Colonic mucosa (tissue), 4 donors: ENCODE data around the gene DDX31. TPM values are rescaled to one million over a fixed set of nuclear protein-coding genes. Genes with fewer than 3 reads are reported as not detected.

ENCODE experiments used
- DNase-seq: peaks from one replicate; pipeline ENCODE4 v3.0.0-alpha.2; 2020
- H3K27ac ChIP-seq: fragments of 200-600 bp; one replicate; pipeline ENCODE4 v1.8.0; 2021
- H3K27me3 ChIP-seq: fragments of 200-600 bp; one replicate; pipeline ENCODE4 v1.8.0; 2021
- H3K36me3 ChIP-seq: fragments of 200-600 bp; one replicate; pipeline ENCODE4 v1.8.0; 2021
- H3K4me1 ChIP-seq: fragments of 200-600 bp; one replicate; pipeline ENCODE4 v1.8.0; 2021; ENCODE audit warnings: mild to moderate bottlenecking
- H3K4me3 ChIP-seq: fragments of 200-600 bp; one replicate; pipeline ENCODE4 v1.8.0; 2021
- H3K9ac ChIP-seq, 2 donors: one replicate each; pipeline ENCODE4 v1.7.0; 2013; ENCODE audit warnings: control low read depth in 2 of 2, low read depth in 2 of 2, low read length in 2 of 2
- H3K9me3 ChIP-seq: fragments of 200-600 bp; one replicate; pipeline ENCODE4 v1.8.0; 2021
- intact Hi-C: fragments of 100-400 bp; cut with DNase I; formaldehyde crosslinking; loops from one replicate; pipeline ENCODE4 v1.14.1; 2022
- total RNA-seq, 2 donors: library from RNA; stranded (reverse); fragmentation: NEBNext Ultra II Directional in 1 of 2; extraction: Animal tissue kit (Norgen Biotek cat#: 25700) in 1 of 2; gene quantifications; one replicate each; pipeline ENCODE4 v1.2.1, GENCODE V29; 2021
- TF ChIP-seq, protein P1 (sequence below): fragments of 200-600 bp; IDR thresholded peaks from one replicate; pipeline ENCODE4 v1.8.0; 2022; ENCODE audit warnings: antibody characterized with exemption, mild to moderate bottlenecking
- donor health status: healthy.
- donor health status: DM: no; HTN: no; CAD: no.
- donor health status: DM: no; HTN: no; CAD: no.

DDX31 gene
- total RNA-seq, 2 donors from 2014 or later: 6.8 to 11.6 TPM

DNA sequence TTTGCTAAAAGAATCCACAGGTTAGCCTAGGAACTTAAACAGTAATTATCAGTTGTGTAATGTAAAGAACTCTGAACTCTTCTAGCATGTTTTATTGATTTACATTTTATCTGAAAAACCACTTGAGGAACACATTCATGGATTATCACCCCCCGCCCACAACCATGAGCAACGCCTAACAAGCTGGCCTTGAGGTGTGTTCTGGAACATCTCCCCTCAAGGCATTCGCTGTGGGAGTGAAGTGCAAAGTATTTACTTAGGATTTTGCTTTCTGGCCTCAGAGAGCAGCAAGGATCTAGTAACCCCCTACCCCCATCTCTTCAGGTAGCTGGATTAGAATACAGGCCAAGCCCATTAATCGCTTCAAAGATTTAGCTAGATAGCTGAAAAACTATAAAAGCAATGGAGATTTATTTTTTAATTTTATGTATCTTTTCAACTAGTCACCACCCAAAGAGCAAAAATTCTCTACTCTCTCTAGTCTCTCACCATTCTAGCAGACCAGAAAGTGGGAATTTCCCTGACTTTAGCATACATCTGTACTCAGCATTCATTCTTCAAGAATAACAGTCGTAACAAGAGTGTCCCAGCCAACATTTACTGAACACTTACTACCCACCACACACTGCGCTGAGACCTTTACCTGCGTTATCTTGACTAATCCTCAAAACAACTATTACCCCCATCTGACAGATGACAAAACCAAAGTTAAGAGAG is 37.2 kb downstream of the DDX31 start:
- Histone ChIP-seq H3K4me1 (peaks cover 7% of the 10 kb centered on the region), H3K36me3 (no peaks in the 10 kb centered on the region), H3K9ac (no peak overlapping the region), H3K9me3 (no peaks in the 10 kb centered on the region), H3K27me3 (no peaks in the 10 kb centered on the region), H3K4me3 (no peak overlapping the region), H3K27ac (no peak overlapping the region)
- intact Hi-C loops: no loop called here
- DNase-seq: no peak
- TF ChIP-seq, protein P1, sequence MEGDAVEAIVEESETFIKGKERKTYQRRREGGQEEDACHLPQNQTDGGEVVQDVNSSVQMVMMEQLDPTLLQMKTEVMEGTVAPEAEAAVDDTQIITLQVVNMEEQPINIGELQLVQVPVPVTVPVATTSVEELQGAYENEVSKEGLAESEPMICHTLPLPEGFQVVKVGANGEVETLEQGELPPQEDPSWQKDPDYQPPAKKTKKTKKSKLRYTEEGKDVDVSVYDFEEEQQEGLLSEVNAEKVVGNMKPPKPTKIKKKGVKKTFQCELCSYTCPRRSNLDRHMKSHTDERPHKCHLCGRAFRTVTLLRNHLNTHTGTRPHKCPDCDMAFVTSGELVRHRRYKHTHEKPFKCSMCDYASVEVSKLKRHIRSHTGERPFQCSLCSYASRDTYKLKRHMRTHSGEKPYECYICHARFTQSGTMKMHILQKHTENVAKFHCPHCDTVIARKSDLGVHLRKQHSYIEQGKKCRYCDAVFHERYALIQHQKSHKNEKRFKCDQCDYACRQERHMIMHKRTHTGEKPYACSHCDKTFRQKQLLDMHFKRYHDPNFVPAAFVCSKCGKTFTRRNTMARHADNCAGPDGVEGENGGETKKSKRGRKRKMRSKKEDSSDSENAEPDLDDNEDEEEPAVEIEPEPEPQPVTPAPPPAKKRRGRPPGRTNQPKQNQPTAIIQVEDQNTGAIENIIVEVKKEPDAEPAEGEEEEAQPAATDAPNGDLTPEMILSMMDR: no peak

DNA sequence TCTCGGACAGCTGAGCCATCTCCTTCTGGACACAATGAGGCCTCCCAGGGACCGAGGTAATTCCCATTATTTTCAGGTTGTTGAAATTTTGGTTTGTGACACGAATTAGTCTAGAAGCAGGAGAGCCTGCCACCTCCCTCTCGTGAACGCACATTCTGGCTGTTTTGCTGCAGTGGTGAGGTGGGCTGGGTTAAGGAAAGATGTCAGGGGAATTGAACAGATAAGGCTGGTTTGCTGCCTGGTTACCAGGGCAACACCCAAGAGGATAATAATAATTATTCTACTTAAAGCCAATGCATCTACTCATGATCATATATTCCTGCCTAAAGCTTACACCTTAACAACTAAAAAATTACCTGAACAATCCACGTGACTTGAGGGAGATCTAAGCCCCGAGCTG is 38.1 kb downstream of the DDX31 start:
- Histone ChIP-seq H3K4me1 (peaks cover 7% of the 10 kb centered on the region), H3K27me3 (no peaks in the 10 kb centered on the region), H3K4me3 (no peak overlapping the region), H3K9me3 (no peaks in the 10 kb centered on the region), H3K36me3 (no peaks in the 10 kb centered on the region), H3K27ac (no peak overlapping the region), H3K9ac (no peak overlapping the region)
- TF ChIP-seq, protein P1: no peak
- DNase-seq: no peak
- intact Hi-C loops: no loop called here

DNA sequence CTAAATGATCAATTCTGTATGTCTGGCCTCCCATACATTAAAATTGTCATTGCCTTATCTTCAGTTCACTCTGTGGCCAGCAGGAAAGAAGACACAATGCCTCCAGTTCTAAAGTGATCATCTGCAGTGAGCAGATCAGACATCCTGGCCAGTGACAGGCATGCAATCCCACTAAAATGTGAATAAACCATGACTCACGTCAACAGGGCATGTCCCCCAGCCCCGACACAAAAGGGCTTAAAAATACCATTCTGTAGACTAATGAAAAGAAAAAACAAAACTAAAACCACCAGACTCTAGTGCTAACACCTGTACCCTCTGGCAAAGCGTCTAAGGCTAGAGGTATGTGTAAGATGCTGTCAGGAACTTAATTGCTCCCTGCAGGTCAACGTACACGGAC is 38.5 kb downstream of the DDX31 start:
- no peaks in the 10 kb centered on the region for H3K27me3 ChIP-seq
- H3K36me3 ChIP-seq: no peaks in the 10 kb centered on the region
- intact Hi-C loops: no loop called here
- no peaks in the 10 kb centered on the region for H3K9me3 ChIP-seq
- H3K4me3 ChIP-seq: no peak overlapping the region
- TF ChIP-seq, protein P1: no peak
- no peak overlapping the region for H3K9ac ChIP-seq
- no peak for DNase-seq
- no peak overlapping the region for H3K27ac ChIP-seq
- H3K4me1 ChIP-seq: peaks cover 7% of the 10 kb centered on the region

DNA sequence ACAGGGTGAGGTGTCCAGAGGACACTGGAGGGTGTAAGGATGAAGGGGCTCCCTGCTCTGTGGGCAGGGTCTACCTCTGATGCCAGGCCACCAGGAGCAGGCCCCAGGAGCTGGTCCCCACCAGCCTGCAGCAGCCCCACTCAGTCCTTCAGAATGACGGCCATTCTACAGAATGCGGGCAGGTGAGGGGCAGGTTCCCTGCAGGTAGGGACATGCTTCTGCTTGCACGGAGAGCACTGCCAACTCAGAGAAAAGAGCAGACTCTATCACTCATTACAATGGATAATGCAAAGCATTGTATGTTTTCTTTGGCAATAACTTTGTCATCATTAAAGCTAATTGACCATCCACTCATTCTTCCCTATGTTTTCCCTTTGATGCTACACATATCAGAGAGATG is 39.0 kb downstream of the DDX31 start:
- H3K9ac ChIP-seq: no peak overlapping the region
- no peak overlapping the region for H3K27ac ChIP-seq
- TF ChIP-seq, protein P1: no peak
- no peaks in the 10 kb centered on the region for H3K36me3 ChIP-seq
- H3K9me3 ChIP-seq: no peaks in the 10 kb centered on the region
- intact Hi-C loops: no loop called here
- no peak for DNase-seq
- H3K4me1 ChIP-seq: peaks cover 7% of the 10 kb centered on the region
- H3K4me3 ChIP-seq: no peak overlapping the region
- no peaks in the 10 kb centered on the region for H3K27me3 ChIP-seq

DNA sequence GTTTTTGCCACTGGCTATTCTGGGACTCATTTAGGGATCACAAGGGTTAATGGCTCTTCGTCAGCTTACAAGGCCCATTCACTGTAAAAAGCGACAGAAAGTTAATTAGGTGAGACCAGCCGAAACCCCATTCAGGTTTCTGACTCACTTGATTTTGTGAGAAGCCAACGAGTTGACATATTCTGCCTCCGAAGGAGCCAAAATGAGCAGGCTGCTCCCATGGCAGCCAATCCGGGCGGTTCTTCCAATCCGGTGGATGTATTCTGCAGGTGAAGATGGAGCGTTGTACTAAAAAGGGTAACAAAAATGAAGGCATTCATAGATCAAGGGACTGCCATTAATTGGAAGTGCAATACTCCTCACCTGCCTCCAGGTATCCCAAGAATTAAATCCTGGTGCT is 39.7 kb downstream of the DDX31 start:
- no peak for DNase-seq
- no peaks in the 10 kb centered on the region for H3K27me3 ChIP-seq
- no peak overlapping the region for H3K4me3 ChIP-seq
- intact Hi-C loops: no loop called here
- TF ChIP-seq, protein P1: no peak
- H3K9me3 ChIP-seq: no peaks in the 10 kb centered on the region
- peaks cover 7% of the 10 kb centered on the region for H3K4me1 ChIP-seq
- H3K9ac ChIP-seq: no peak overlapping the region
- no peaks in the 10 kb centered on the region for H3K36me3 ChIP-seq
- H3K27ac ChIP-seq: no peak overlapping the region
